GM12865 (cell line): ENCODE data around the gene CATSPERB.

ENCODE experiments used
- DNase-seq: peaks from one replicate; pipeline ENCODE4 v3.0.0; 2010; ENCODE audit warnings: low read depth
- H3K4me3 ChIP-seq: 2 replicates; pipeline ENCODE4 v1.5.1; 2011; ENCODE audit warnings: mild to moderate bottlenecking, low read depth, low read length, control low read depth
- CTCF ChIP-seq: IDR thresholded peaks from 2 replicates; pipeline ENCODE4 v1.5.1; 2011; ENCODE audit warnings: low read length, control low read depth, low read depth, inconsistent platforms; ENCODE audit not compliant: insufficient read depth; ENCODE audit errors: missing control alignments

CATSPERB gene

DNA sequence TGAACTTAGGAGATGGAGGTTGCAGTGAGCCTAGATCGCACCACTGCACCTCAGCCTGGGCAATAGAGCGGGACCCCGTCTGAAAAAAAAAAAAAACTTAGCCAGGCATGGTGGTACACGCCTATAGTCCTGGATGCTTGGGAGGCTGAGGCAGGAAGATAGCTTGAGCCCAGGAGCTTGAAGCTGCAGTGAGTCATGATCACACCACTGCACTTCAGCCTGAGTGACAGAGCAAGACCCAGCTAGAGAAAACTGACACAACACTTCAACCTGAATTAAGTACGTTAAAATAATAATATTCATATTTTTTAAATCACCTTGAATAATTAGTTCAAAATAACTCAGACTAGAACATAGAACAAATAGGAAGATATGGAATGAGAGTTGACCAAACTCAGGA lies 5.7 kb upstream of the CATSPERB start:
- no peak overlapping the region for H3K4me3 ChIP-seq
- no peak for TF ChIP-seq CTCF
- DNase-seq: no peak

DNA sequence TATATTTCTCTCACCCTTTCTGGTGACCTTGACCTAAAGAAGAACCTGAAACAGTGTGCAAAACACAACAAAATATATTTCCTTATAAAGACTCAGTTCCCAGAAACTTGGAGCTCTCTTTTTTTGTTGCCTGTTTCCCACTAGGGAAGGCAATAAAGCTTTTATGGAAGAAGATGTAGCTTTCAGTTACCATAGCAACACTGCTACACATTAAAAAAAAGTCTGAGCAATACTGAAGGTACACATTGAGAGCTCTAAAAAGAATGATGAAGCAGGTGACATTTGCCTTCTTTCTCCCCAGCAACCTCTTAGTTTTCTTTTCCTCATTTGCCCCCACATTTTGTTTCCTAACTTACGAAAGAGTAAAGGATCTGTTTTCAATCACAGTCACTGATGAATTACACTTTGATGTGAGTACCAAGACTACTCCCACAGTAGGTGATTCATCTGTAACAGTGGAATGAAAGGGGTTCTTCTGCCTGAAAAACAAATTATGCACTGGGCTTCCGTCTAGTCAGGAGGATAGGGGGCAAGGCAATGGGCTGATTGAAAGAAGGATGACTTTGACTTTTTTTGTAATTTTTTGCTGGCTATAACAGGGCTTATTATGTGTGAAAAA lies 1.1 kb upstream of the CATSPERB start:
- H3K4me3 ChIP-seq: no peak overlapping the region
- no peak for DNase-seq
- TF ChIP-seq CTCF: no peak

GRCh38 chr14:91732439-91732838 lies 553 bp upstream of the CATSPERB start:
- TF ChIP-seq CTCF: no peak
- H3K4me3 ChIP-seq: no peak overlapping the region
- no peak for DNase-seq

- DNase-seq: no peak
Observed at GRCh38 chr14:91731018-91731417, 868 bp downstream of the CATSPERB start.

DNA sequence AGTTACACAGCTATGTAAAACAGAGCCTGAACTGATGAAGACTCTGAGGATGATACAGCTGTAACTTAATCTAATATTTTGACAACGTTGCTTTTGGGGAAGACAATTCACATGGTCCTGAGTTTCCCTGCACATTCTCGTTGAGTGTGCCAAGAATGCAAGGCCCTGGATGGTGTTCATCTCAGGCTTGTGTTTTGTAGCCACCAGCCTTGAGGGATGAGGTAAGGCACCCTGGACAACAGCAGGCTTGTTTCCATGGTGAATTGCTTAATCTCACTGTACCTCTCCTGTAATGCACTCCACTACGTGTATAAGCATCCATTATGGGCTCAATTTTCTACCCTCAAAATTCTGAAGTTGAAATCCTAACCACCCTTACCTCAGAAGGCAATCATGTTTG lies 2.1 kb downstream of the CATSPERB start:
- no peak for DNase-seq
- H3K4me3 ChIP-seq: no peak overlapping the region
- TF ChIP-seq CTCF: no peak

More at GRCh38 chr14:91731018-91731417, 868 bp downstream of the CATSPERB start:
- H3K4me3 ChIP-seq: no peak overlapping the region
- TF ChIP-seq CTCF: no peak

DNA sequence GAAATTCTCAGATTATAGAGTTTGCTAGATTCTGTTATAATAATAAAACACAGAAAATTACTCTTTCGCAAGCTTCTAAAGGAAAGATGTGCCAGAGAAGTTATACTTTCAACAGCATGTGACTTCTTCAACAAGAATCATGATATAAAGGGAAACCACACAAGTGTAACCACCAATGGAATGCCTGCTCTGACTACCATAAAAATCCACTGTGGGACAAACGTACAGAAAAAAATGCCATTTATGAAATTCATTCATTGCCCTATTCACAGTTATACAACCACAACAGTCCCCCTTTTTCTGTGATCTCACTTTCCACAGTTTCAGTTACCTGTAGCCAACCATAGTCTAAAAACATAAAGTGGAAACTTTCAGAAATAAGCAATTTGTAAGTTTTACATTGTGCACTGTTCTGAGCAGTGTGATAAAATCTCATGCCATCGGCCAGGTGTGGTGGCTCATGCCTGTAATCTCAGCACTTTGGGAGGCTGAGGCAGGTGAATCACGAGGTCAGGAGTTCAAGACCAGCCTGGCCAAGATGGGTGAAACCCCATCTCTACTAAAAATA lies 3.2 kb downstream of the CATSPERB start:
- no peak overlapping the region for H3K4me3 ChIP-seq
- no peak for DNase-seq
- no peak for TF ChIP-seq CTCF

- H3K4me3 ChIP-seq: no peak overlapping the region
- no peak for TF ChIP-seq CTCF
- DNase-seq: no peak
Observed at GRCh38 chr14:91727121-91727520, 4.8 kb downstream of the CATSPERB start.
